HL-60 (cell line): ENCODE results near the gene ADGRF4.

ENCODE experiments used
- CTCF ChIP-seq: IDR thresholded peaks from one replicate; pipeline ENCODE4 v1.5.1; 2011; ENCODE audit warnings: low read length, control low read depth, inconsistent platforms; ENCODE audit not compliant: insufficient read depth
- POLR2AphosphoS5 ChIP-seq: IDR thresholded peaks from 2 replicates; pipeline ENCODE4 v1.6.1; 2012; ENCODE audit warnings: low read depth
- SPI1 ChIP-seq: IDR thresholded peaks from 2 replicates; pipeline ENCODE4 v1.6.1; 2012; ENCODE audit warnings: low read depth, mild to moderate bottlenecking, borderline replicate concordance
- TF ChIP-seq, protein P1 (sequence below): IDR thresholded peaks from 2 replicates; pipeline ENCODE4 v1.6.1; 2012; ENCODE audit warnings: low read depth; ENCODE audit not compliant: insufficient replicate concordance

GRCh38 chr6:47670851-47671250 lies 27.5 kb upstream of the ADGRF4 start:
- TF ChIP-seq SPI1 (no peak), CTCF (no peak), POLR2AphosphoS5 (no peak)
- TF ChIP-seq, protein P1, sequence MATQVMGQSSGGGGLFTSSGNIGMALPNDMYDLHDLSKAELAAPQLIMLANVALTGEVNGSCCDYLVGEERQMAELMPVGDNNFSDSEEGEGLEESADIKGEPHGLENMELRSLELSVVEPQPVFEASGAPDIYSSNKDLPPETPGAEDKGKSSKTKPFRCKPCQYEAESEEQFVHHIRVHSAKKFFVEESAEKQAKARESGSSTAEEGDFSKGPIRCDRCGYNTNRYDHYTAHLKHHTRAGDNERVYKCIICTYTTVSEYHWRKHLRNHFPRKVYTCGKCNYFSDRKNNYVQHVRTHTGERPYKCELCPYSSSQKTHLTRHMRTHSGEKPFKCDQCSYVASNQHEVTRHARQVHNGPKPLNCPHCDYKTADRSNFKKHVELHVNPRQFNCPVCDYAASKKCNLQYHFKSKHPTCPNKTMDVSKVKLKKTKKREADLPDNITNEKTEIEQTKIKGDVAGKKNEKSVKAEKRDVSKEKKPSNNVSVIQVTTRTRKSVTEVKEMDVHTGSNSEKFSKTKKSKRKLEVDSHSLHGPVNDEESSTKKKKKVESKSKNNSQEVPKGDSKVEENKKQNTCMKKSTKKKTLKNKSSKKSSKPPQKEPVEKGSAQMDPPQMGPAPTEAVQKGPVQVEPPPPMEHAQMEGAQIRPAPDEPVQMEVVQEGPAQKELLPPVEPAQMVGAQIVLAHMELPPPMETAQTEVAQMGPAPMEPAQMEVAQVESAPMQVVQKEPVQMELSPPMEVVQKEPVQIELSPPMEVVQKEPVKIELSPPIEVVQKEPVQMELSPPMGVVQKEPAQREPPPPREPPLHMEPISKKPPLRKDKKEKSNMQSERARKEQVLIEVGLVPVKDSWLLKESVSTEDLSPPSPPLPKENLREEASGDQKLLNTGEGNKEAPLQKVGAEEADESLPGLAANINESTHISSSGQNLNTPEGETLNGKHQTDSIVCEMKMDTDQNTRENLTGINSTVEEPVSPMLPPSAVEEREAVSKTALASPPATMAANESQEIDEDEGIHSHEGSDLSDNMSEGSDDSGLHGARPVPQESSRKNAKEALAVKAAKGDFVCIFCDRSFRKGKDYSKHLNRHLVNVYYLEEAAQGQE = no peak
